Keratinocyte (primary cell): ENCODE results near the gene ATAD2B. TPM values are rescaled to one million over a fixed set of nuclear protein-coding genes. Genes with fewer than 3 reads are reported as not detected.

Experiments used
- DNase-seq: peaks from one replicate; pipeline ENCODE4 v3.0.0-alpha.2; 2011; ENCODE audit warnings: low read depth, missing footprints, low spot score
- FAIRE-seq: peaks from 2 replicates; lab custom pipeline; 2011; peaks lifted over from hg19 to GRCh38; lab: Jason Lieb, UNC
- H2AFZ ChIP-seq: 2 replicates; pipeline ENCODE4 v1.6.0; 2012; ENCODE audit warnings: low read length, control low read depth, inconsistent platforms; ENCODE audit not compliant: control insufficient read depth
- H3K27ac ChIP-seq: 2 replicates; pipeline ENCODE4 v1.5.1; 2011; ENCODE audit warnings: low read length; ENCODE audit not compliant: control insufficient read depth, insufficient read depth
- H3K27me3 ChIP-seq: 3 replicates; pipeline ENCODE4 v1.6.0; 2011; ENCODE audit warnings: low read length; ENCODE audit not compliant: control insufficient read depth, insufficient read depth; ENCODE audit errors: extremely low read depth
- H3K36me3 ChIP-seq, 2 experiments: 2 replicates in 1 of 2; 3 replicates in 1 of 2; pipeline ENCODE4 v1.5.1; 2011; ENCODE audit warnings: low read length in 2 of 2, mild to moderate bottlenecking in 1 of 2; ENCODE audit not compliant: control insufficient read depth in 2 of 2, insufficient read depth in 2 of 2; ENCODE audit errors: extremely low read depth in 1 of 2
- H3K4me1 ChIP-seq: 3 replicates; pipeline ENCODE4 v1.5.1; 2011; ENCODE audit warnings: low read length; ENCODE audit not compliant: control insufficient read depth, insufficient read depth; ENCODE audit errors: extremely low read depth
- H3K4me2 ChIP-seq: 3 replicates; pipeline ENCODE4 v1.6.0; 2011; ENCODE audit warnings: low read depth, low read length; ENCODE audit not compliant: control insufficient read depth, insufficient read depth; ENCODE audit errors: extremely low read depth
- H3K4me3 ChIP-seq, 3 experiments: fragments of 200-600 bp in 1 of 3; sonication (generic) in 1 of 3; 2 replicates in 2 of 3; 3 replicates in 1 of 3; pipeline ENCODE4 v1.5.1; 2011 to 2016; ENCODE audit warnings: low read length in 3 of 3, mild to moderate bottlenecking in 3 of 3, control low read depth in 2 of 3, inconsistent platforms in 1 of 3, low read depth in 1 of 3, mixed read lengths in 1 of 3, mixed run types in 1 of 3, moderate library complexity in 1 of 3; ENCODE audit not compliant: control insufficient read depth in 2 of 3, insufficient read depth in 2 of 3; ENCODE audit errors: extremely low read depth in 1 of 3
- H3K79me2 ChIP-seq: 2 replicates; pipeline ENCODE4 v1.6.0; 2012; ENCODE audit warnings: low read length; ENCODE audit not compliant: control insufficient read depth, insufficient read depth
- H3K9ac ChIP-seq: 3 replicates; pipeline ENCODE4 v1.6.0; 2011; ENCODE audit warnings: low read length; ENCODE audit not compliant: control insufficient read depth, insufficient read depth; ENCODE audit errors: extremely low read depth
- H3K9me1 ChIP-seq: 3 replicates; pipeline ENCODE4 v1.6.0; 2011; ENCODE audit warnings: low read length; ENCODE audit not compliant: control insufficient read depth, insufficient read depth; ENCODE audit errors: extremely low read depth
- H3K9me3 ChIP-seq: 2 replicates; pipeline ENCODE4 v1.5.1; 2012; ENCODE audit warnings: low read depth, low read length; ENCODE audit not compliant: control insufficient read depth
- H4K20me1 ChIP-seq: 3 replicates; pipeline ENCODE4 v1.6.0; 2011; ENCODE audit warnings: low read length; ENCODE audit not compliant: control insufficient read depth, insufficient read depth; ENCODE audit errors: extremely low read depth
- EZH2 ChIP-seq: IDR thresholded peaks from one replicate; pipeline ENCODE4 v1.6.1; 2012; ENCODE audit warnings: inconsistent platforms, mild to moderate bottlenecking, low read length, moderate library complexity
- dilution Hi-C: fragments of 300-500 bp; cut with MboI; formaldehyde crosslinking; loops from one replicate; pipeline ENCODE4 v1.7.0; 2020; ENCODE audit warnings: low sequenced_read_pairs; ENCODE audit not compliant: extremely low pct_ligation_motif_present
- polyA plus RNA-seq, 5 experiments: library from polyadenylated mRNA; depleted of rRNA in 3 of 5; stranded (reverse) in 3 of 5; stranded (forward) in 1 of 5; unstranded in 1 of 5; fragments of >200 nt; gene quantifications; 1 replicate in 1 of 5; 2 replicates in 3 of 5; 3 replicates in 1 of 5; pipeline versions ENCODE4 v1.2.1 to v1.2.3, GENCODE V29; 2011 to 2012; ENCODE audit warnings: missing spikeins in 2 of 5, low read depth in 1 of 5, low replicate concordance in 1 of 5
- TF ChIP-seq, protein P1 (sequence below), 3 experiments: IDR thresholded peaks in 1 of 3; conservative IDR thresholded peaks in 1 of 3; optimal IDR thresholded peaks in 1 of 3; 2 replicates in 2 of 3; 3 replicates in 1 of 3; pipeline versions ENCODE3 to v1.5.1; 2011; ENCODE audit warnings: low read length in 3 of 3, mild to moderate bottlenecking in 3 of 3, moderate library complexity in 2 of 3, control low read depth in 1 of 3, inconsistent platforms in 1 of 3; ENCODE audit not compliant: insufficient read depth in 2 of 3; ENCODE audit errors: extremely low read depth in 1 of 3

ATAD2B gene
- polyA plus RNA-seq, 1 donor (not counting 4 experiments of a cell fraction or from before 2014, with no cell fraction given): 4.4 TPM

DNA sequence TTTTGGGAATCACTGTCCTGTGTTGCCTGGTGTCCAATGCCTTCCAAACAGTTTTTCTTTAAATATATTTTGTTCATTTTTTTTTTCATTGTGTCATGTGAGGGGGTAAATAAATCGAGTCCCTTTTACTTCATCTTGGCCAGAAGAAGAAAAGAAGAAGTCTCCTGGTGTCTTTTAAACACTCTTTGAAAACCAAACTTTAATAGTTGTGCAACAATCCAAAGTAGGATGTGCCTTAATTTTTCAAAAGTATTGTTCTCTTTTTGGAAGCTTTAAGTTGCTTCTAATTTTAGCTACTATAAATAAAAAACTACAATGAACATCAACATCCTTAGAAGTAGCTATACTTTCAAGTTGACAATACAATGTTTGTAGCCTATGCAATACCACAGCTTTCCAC, 154.9 kb downstream of the ATAD2B start:
- Histone ChIP-seq H3K4me2 (no peak overlapping the region), H3K27ac (no peak overlapping the region), H3K79me2 (no peaks in the 10 kb centered on the region), H3K27me3 (no peaks in the 10 kb centered on the region), H3K9me3 (no peaks in the 10 kb centered on the region), H3K9ac (no peak overlapping the region), H3K4me1 (peaks cover 23% of the 10 kb centered on the region), H3K36me3 (peaks cover 3 to 6% of the 10 kb centered on the region in 2 experiments), H4K20me1 (no peaks in the 10 kb centered on the region), H3K9me1 (no peaks in the 10 kb centered on the region), H2AFZ (no peak overlapping the region), H3K4me3 (no peak overlapping the region)
- FAIRE-seq (no peak), DNase-seq (no peak)
- TF ChIP-seq EZH2: no peak
- TF ChIP-seq, protein P1, sequence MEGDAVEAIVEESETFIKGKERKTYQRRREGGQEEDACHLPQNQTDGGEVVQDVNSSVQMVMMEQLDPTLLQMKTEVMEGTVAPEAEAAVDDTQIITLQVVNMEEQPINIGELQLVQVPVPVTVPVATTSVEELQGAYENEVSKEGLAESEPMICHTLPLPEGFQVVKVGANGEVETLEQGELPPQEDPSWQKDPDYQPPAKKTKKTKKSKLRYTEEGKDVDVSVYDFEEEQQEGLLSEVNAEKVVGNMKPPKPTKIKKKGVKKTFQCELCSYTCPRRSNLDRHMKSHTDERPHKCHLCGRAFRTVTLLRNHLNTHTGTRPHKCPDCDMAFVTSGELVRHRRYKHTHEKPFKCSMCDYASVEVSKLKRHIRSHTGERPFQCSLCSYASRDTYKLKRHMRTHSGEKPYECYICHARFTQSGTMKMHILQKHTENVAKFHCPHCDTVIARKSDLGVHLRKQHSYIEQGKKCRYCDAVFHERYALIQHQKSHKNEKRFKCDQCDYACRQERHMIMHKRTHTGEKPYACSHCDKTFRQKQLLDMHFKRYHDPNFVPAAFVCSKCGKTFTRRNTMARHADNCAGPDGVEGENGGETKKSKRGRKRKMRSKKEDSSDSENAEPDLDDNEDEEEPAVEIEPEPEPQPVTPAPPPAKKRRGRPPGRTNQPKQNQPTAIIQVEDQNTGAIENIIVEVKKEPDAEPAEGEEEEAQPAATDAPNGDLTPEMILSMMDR (optimal IDR thresholded peaks at IDR 0.05 in 1 of 3, IDR thresholded peaks at IDR 0.05 in 1 of 3, conservative IDR thresholded peaks at IDR 0.05 in 1 of 3; ENCODE audit: extremely low read depth in 1 of 3, insufficient read depth in 2 of 3, low read length in 3 of 3): no peak
- dilution Hi-C loops: no loop called here

- no peak overlapping the region for H3K4me3 ChIP-seq
- H4K20me1 ChIP-seq: no peaks in the 10 kb centered on the region
- no peaks in the 10 kb centered on the region for H3K79me2 ChIP-seq
- no peak for DNase-seq
- H3K9ac ChIP-seq: no peak overlapping the region
- dilution Hi-C loops: no loop called here
- no peaks in the 10 kb centered on the region for H3K9me3 ChIP-seq
- H3K36me3 ChIP-seq: peaks cover 3 to 6% of the 10 kb centered on the region in 2 experiments
- H3K9me1 ChIP-seq: no peaks in the 10 kb centered on the region
- no peak overlapping the region for H3K4me2 ChIP-seq
- TF ChIP-seq, protein P1 (optimal IDR thresholded peaks at IDR 0.05 in 1 of 3, IDR thresholded peaks at IDR 0.05 in 1 of 3, conservative IDR thresholded peaks at IDR 0.05 in 1 of 3; ENCODE audit: extremely low read depth in 1 of 3, insufficient read depth in 2 of 3, low read length in 3 of 3): no peak
- TF ChIP-seq EZH2: no peak
- H2AFZ ChIP-seq: no peak overlapping the region
- FAIRE-seq: no peak
- H3K4me1 ChIP-seq: peaks cover 15% of the 10 kb centered on the region
- no peaks in the 10 kb centered on the region for H3K27me3 ChIP-seq
- no peak overlapping the region for H3K27ac ChIP-seq
Observed at GRCh38 chr2:23769364-23769763, 157.6 kb downstream of the ATAD2B start.
